Fibroblast of skin of right biceps (primary cell): Measurements from ENCODE around the gene HIVEP3.
A peak's percentile ranks its signal among the peaks of the same experiment; 100 is the strongest.
"Not testable (repeated sequence)": the region's sequence is repeated elsewhere in the genome, so short reads cannot be mapped to it uniquely, and the experiment has no call there.

Experiments used
- DNase-seq: peaks from one replicate; pipeline ENCODE4 v3.0.0-alpha.2; 2013

Gene HIVEP3

GRCh38 chr1:41572224-41572623 lies 346.5 kb downstream of the HIVEP3 start:
- no peak for DNase-seq

DNA sequence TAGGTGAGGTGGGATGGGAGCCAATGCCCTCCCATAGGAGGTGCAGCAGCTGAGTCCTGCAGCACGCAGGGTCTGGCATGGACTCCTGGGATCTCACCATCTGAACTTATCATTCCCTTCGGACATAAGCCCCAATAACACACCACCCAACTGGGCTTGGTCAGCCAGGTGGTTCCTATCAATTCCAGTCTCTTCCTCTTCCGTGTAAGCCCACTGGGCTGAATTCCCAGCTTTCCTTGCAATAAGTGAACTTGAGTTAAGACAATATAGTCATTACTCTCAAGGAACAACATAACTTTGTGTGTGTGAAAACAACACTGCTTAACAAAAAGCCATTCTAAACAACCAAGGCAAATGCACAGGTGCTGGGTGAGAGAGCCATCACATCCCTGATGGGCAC lies 347.7 kb downstream of the HIVEP3 start:
- DNase-seq, result no peak

DNA sequence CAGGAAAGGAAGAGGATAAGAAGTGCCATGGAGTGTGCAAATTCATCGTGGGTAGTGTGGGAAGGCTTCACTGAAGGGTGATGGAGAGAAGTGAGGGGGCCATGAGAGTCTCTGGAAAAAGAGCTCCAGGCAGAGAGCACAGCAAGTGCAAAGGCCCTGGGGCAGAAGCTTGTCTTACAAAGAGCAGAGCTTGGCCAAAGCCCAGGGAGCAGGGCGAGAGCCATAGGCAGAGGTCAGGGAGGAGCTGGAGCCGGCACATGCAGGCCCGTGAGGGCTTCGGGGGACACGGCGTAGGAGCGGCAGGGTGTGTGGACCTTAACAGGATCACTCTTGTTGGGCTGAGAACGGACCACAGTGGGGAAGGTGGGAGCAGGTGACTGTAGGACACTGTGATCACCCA lies 350.5 kb downstream of the HIVEP3 start:
- DNase-seq, result no peak

DNA sequence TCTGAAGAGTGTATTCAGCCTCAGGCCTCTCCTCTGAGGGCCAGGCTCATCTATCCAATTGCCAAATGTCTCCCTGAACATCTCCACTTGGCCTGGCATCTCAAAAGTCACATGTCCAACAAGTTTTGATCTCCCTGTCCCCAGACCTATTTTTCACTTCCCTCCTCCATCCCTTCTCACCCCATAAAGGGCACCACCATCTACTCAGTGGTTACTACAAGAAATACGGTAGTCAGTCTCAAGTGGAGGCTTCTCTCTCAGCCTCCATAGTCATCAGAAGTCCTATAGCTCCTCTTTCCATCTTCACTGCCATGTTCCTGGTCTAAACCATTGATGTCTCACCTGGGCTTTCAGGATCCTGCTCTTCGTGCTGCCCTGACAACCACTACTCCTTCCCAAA lies 351.8 kb downstream of the HIVEP3 start:
- DNase-seq, result no peak

DNA sequence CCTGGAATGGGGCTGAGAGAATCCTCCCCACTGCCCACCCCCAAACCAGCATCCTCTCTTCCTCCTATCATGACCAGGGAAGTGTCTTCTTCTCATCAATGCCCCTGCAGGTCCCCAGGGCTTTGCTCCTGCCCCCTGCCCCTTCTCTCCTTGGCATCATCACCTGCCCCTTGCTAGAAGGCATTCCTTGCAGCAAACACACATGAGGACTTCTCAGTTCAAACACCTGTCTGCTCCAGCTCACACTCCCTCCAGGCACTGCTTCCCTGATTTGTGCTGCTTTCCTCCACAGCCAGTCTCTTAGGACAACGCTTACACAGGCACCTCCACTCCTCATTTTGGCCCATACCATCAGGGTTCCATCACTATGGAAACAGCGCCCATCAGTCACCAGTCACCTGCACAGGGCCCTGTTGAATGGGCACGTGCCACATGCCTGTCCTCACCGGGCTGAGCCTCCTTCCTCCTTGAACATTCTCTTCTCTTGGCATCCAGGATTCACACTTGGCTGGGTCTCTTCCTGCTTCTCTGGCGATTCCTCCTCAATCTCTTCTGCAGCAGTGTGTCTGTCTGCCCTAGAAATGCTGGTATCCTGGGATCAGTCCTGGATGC lies 352.3 kb downstream of the HIVEP3 start:
- DNase-seq, result no peak

GRCh38 chr1:41564741-41565475 lies 353.8 kb downstream of the HIVEP3 start:
- DNase-seq, result no peak

DNA sequence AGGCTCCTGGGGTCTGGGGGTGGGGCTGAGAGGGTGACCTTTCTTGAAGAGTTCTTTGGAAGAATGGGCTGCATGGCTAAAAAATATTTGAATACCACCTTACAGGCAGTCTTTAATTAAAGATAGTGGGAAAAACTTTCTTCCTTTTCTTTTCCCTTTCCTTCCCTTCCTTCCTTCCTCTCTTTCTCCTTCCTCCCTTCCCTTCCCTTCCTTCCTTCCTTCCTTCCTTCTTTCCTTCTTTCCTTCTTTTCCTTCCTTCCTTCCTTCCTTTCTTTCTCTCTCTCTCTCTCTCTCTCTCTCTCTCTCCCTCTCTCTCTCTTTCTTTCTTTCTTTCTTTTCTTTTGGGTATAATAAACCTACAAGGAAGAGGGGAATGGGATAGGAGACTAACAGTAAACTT lies 356.4 kb downstream of the HIVEP3 start:
- DNase-seq, result no peak

DNA sequence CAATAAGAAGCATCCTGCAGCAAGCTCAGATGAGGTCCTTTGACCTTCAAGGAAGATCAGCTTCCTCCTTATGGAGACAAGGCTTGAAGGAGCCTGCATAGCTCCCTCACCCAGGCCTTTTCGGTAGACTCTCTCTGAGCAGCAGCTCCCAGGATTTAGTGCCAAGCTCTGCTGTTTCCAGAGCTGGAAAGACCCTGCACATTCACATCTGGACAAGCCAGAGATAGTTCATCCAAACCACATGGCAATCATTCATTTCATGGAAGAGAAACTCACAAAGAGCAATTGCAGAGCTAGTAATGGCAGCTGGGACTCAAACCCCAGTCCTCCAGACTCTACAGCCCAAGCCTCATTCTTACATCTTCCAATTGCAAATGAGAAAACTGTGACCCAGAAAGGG lies 357.8 kb downstream of the HIVEP3 start:
- DNase-seq, result no peak

DNA sequence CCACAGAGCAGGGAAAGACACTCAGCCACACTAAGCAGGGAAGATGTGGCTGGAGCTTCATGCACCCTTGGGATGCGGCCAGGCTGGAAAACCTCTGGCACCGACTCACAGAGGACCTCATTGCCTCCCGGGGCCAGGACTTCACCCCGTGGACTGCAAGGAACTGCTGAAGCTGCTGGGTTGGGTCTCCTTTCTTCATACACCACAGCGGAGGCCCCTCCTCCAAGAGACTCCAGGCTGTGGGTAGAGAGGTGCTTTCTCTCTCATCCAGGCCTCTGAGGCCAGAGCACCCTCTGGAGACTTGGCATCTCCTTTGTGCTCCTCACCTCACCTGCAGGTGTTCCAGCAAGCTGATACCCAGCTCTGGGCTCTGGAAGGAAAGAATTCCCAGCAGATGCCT lies 358.2 kb downstream of the HIVEP3 start:
- DNase-seq, result no peak

- no peak for DNase-seq
Measured at GRCh38 chr1:41559331-41559730, 359.4 kb downstream of the HIVEP3 start.

DNA sequence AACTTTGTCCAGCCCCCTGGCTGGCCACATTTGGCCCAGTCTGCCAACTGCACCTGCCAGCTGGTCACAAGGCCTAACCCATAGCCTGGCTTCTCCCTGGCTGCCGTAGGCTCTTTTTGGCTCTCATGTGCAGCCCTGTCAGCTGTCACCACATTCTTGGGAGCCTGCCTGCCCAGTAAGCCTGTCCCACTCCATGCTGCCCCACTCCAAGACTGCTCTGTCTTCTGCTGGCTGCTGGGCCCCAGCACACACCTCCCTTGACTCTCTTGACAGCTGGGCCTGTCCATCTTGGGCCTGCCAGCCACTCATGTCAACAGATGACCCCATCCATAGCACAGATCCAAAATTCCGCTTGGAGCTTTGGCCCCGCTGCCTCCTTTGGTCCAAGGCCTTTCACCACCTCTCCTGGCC lies 360.0 kb downstream of the HIVEP3 start:
- no peak for DNase-seq

DNA sequence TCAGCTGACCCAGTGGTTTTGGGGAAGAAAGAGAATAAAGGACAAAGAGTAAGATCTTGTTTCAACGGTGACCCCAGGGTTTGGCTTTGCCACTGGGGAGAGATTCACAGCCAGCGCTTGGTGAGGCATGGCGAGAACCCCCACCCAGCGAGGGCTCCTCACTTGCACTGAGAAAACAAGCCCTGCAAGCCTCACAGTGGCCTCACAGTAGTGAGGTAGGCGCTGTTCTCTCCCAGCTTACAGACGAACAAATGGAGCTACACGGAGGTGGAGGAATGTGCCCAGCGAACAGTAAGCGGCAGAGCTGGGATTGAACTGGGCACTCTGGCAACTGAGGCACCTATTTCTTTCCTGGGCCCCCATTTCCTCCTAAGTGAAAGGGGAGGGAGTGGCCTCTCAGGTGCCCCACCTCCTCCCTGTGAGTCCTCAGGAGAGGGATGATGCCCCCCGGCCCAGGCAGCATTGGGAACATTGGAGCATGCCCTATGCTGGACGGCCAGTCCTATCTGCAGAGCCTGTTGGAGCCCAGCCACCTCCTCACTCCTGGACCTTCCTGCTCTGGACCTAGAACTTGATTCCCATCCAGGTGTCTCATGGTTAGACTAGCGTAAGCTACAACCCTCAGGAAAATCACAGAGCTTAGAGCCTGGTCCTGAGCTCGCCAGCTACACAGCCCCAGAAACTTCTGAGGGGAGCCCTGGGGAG lies 360.8 kb downstream of the HIVEP3 start:
- no peak for DNase-seq

DNA sequence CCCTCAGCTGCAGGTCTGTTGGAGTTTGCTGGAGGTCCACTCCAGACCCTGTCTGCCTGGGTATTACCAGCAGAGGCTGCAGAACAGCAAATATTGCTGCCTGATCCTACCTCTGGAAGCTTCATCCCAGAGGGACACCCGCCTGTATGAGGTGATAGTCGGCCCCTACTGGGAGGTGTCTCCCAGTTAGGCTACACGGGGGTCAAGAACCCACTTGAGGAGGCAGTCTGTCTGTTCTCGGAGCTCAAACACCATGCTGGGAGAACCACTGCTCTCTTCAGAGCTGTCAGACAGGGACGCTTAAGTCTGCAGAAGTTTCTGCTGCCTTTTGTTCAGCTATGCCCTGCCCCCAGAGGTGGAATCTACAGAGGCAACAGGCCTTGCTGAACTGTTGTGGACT lies 364.0 kb downstream of the HIVEP3 start:
- not testable (repeated sequence) for DNase-seq

GRCh38 chr1:41547781-41548560 lies 370.8 kb downstream of the HIVEP3 start:
- no peak for DNase-seq

- no peak for DNase-seq
Measured at GRCh38 chr1:41547336-41547735, 371.4 kb downstream of the HIVEP3 start.

- DNase-seq, result no peak
Measured at GRCh38 chr1:41546833-41547135, 371.9 kb downstream of the HIVEP3 start.

DNA sequence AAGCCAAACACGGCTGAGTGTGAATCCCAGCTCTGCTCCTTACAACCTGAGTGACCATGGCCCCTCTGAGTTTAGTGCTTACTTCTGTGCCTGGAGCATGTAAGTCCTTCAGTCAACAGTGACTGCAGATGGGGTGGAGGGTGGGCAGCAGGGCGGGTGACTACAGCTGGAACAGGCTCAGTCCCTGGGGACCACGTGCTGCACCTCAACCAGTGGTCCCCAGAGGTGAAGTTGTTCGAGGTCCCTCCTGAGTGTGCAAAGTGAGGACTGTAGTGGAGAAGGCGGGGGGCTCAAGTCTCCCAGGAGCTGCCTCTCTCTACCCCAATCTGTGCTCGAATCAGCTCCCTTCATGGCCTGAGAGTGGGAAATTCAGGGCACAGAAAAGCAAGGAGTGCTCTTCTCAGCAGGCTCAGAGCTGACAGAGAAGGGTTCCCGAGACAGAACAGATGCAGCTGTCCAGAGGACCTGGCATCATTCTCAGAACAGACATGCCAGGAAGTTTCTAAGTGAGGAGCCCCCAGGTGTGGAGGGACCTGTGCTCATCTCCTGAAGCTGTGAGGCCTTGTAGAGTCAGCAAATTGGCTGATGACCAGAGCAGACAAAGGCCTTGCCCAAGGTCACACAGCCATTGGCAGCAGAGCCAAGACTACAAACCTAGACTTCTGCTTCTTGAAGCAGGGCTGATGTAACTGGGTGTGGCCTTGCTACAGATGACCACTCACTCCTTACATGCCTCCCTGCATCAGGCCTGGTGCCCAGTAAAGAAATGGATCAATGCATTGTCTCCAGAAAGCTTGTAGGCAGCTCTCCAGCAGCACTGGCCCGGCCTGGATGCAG lies 372.5 kb downstream of the HIVEP3 start:
- DNase-seq, result no peak

GRCh38 chr1:41542196-41542930 lies 376.4 kb downstream of the HIVEP3 start:
- peak; percentile 47 for DNase-seq

DNA sequence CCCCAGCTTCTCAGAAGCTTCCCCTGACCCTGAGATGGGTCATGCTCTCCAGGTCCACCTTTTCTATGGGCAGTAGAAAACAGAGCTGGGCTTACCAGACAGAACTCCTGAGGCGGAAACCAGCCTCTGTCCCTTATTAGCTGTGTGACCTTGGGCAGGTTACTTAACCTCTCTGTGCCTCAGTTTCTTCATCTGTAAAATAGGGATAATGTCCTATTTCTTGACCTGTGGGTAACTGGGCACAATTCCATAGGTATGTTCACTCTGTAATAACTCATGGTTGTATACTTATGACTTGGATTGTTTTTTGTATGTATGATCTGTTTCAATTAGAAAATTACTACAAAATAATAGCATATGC lies 377.1 kb downstream of the HIVEP3 start:
- DNase-seq, result no peak

DNA sequence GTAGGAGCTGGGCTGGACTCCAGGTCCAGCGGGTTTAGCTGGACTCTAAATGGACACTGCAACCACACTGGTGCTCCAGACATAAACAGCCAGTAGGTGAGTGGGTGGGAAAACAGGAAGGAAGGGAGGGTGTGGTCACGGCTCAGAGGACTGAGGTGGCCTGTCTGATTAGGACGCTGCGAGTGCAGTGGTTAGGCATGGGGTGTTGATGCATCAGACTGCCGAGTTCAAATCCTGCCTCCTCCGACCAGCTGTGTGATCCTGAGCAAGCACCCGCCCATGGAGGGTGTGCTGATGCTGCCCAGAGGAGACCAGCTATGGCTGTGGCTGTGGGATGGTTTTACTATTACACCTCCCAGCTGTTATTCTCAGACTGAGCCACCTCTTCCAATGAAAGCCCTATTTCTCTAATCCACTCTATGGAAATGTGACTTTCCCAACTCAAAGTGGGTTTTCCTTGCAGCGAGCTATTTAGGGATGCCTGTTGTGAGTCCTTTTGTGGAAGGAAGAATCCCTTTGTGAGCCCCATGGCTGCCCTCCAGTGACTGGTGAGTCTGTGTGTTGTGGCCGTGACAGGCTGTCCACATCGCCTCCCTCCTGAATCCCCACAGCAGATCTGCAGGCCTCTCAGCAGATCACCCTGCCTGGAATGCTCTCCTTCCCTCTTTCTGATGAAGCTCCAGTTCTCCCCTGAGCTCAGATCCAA lies 377.7 kb downstream of the HIVEP3 start:
- DNase-seq, result no peak

DNA sequence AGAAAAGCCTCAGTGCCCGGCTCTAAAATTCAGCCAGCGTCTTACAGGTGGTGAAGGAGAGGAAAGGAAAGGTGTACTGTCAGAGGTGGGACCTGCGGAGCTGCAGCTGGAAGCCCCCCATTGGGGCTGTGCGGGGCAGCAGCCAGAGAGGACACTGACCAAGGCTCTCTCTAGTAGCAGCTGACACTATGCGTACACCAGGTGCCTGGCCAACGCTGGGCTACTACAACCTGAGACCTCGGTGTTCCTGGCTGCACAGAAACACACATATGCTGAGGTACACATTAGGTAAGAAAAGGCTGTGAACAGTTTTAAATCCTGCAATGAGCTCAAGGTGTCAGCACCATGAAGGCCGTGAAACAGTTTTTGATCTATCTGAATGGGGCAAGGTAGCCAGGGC lies 378.7 kb downstream of the HIVEP3 start:
- DNase-seq, result no peak
